Measurements from ENCODE around the gene AOAH.

The AOAH gene

GRCh38 chr7:36635091-36635490 is 89.2 kb downstream of the AOAH start:
- no peak for DNase-seq

- no peak for DNase-seq
Observed at GRCh38 chr7:36633377-36633776, 90.9 kb downstream of the AOAH start.

GRCh38 chr7:36630112-36630650 is 94.1 kb downstream of the AOAH start:
- DNase-seq: no peak

GRCh38 chr7:36629351-36629750 is 94.9 kb downstream of the AOAH start:
- no peak for DNase-seq

- DNase-seq: peak in 1 of 58 donors; percentile 53
Observed at GRCh38 chr7:36627836-36628235, 96.5 kb downstream of the AOAH start.

- DNase-seq: no peak
Observed at GRCh38 chr7:36626111-36626510, 98.2 kb downstream of the AOAH start.

- DNase-seq: no peak
Observed at GRCh38 chr7:36625247-36625646, 99.0 kb downstream of the AOAH start.

- no peak for DNase-seq
Observed at GRCh38 chr7:36623247-36623646, 101.0 kb downstream of the AOAH start.

GRCh38 chr7:36621396-36621795 is 102.9 kb downstream of the AOAH start:
- no peak for DNase-seq

- DNase-seq: no peak
Observed at GRCh38 chr7:36620166-36620708, 104.1 kb downstream of the AOAH start.

- DNase-seq: no peak
Observed at GRCh38 chr7:36617408-36617807, 106.9 kb downstream of the AOAH start.

- DNase-seq: no peak
Observed at GRCh38 chr7:36615852-36616540, 108.3 kb downstream of the AOAH start.

GRCh38 chr7:36614959-36615358 is 109.3 kb downstream of the AOAH start:
- no peak for DNase-seq

- DNase-seq: no peak
Observed at GRCh38 chr7:36613031-36613614, 111.2 kb downstream of the AOAH start.

GRCh38 chr7:36611703-36612102 is 112.6 kb downstream of the AOAH start:
- DNase-seq: no peak

- no peak for DNase-seq
Observed at GRCh38 chr7:36607721-36608095, 116.6 kb downstream of the AOAH start.

GRCh38 chr7:36606976-36607720 is 117.1 kb downstream of the AOAH start:
- DNase-seq: peak in 4 of 58 donors; percentile 8 to 41 (median 16)

GRCh38 chr7:36606153-36606975 is 117.9 kb downstream of the AOAH start:
- peak in 1 of 58 donors; percentile 5 for DNase-seq

GRCh38 chr7:36605261-36606051 is 118.8 kb downstream of the AOAH start:
- DNase-seq: peak in 2 of 58 donors; percentile 18 to 45

- no peak for DNase-seq
Observed at GRCh38 chr7:36604806-36605205, 119.5 kb downstream of the AOAH start.
